SU-DHL-6 (cell line): ENCODE measurements around the gene IQCH.

Source experiments
- H2AFZ ChIP-seq: fragments of 200-600 bp; sonication (generic); 2 replicates; pipeline ENCODE4 v1.6.1; 2014; ENCODE audit warnings: low read depth, mild to moderate bottlenecking, moderate library complexity, mixed read lengths, antibody characterized with exemption, low read length; ENCODE audit not compliant: severe bottlenecking
- H3F3A ChIP-seq: fragments of 200-600 bp; shearing (Covaris generic); 2 replicates; pipeline ENCODE4 v1.6.0; 2016; ENCODE audit warnings: antibody characterized with exemption, mild to moderate bottlenecking; ENCODE audit not compliant: insufficient read depth
- H3K27ac ChIP-seq: fragments of 200-600 bp; sonication (generic); 2 replicates; pipeline ENCODE4 v1.5.1; 2016; ENCODE audit warnings: low read depth, mild to moderate bottlenecking, low read length, moderate library complexity, mixed read lengths
- H3K27me3 ChIP-seq: fragments of 200-600 bp; sonication (generic), shearing (Covaris generic); 2 replicates; pipeline ENCODE4 v1.6.0; 2014; ENCODE audit warnings: mild to moderate bottlenecking, low read length
- H3K36me3 ChIP-seq: fragments of 200-600 bp; sonication (generic); 2 replicates; pipeline ENCODE4 v1.6.1; 2014; ENCODE audit warnings: mild to moderate bottlenecking, low read length, mixed read lengths
- H3K4me2 ChIP-seq: fragments of 300-600, 200-600 bp; shearing (Covaris generic), sonication (generic); 2 replicates; pipeline ENCODE4 v1.6.0; 2014; ENCODE audit warnings: low read length, low read depth, mild to moderate bottlenecking; ENCODE audit not compliant: poor library complexity, severe bottlenecking
- H3K4me3 ChIP-seq: fragments of 200-600 bp; sonication (generic); 2 replicates; pipeline ENCODE4 v1.5.1; 2014; ENCODE audit warnings: antibody characterized with exemption, low read length, mild to moderate bottlenecking, mixed read lengths; ENCODE audit not compliant: insufficient read depth, poor library complexity, severe bottlenecking
- H3K79me2 ChIP-seq: fragments of 200-600 bp; sonication (generic); 2 replicates; pipeline ENCODE4 v1.6.1; 2014; ENCODE audit warnings: mild to moderate bottlenecking, low read length, moderate library complexity; ENCODE audit not compliant: insufficient read depth
- H3K9ac ChIP-seq: fragments of 200-600 bp; sonication (generic); 2 replicates; pipeline ENCODE4 v1.7.0; 2014; ENCODE audit warnings: mild to moderate bottlenecking, low read length
- H3K9me2 ChIP-seq: fragments of 200-600 bp; sonication (generic); replicated peaks from 2 replicates; pipeline ENCODE4 v1.6.1; 2014; ENCODE audit warnings: low read length; ENCODE audit not compliant: insufficient read depth
- H3K9me3 ChIP-seq: fragments of 200-600 bp; sonication (generic); 2 replicates; pipeline ENCODE4 v1.6.1; 2014; ENCODE audit warnings: low read length, mixed read lengths; ENCODE audit not compliant: insufficient read depth
- H4K20me1 ChIP-seq: fragments of 200-600 bp; sonication (generic); 2 replicates; pipeline ENCODE4 v1.6.1; 2014; ENCODE audit warnings: low read depth, mild to moderate bottlenecking, antibody characterized with exemption, low read length, moderate library complexity, mixed read lengths
- CTCF ChIP-seq: fragments of 200-600 bp; sonication (generic); IDR thresholded peaks from one replicate; pipeline ENCODE4 v1.5.1; 2017; ENCODE audit warnings: antibody characterized with exemption, mild to moderate bottlenecking, low read length, moderate library complexity; ENCODE audit not compliant: insufficient read depth, poor library complexity, severe bottlenecking
- EZH2phosphoT487 ChIP-seq: fragments of 200-600 bp; sonication (generic), shearing (Covaris generic); conservative IDR thresholded peaks from 2 replicates; pipeline ENCODE4 v1.6.1; 2018; ENCODE audit warnings: mild to moderate bottlenecking, antibody characterized with exemption, low read length, moderate library complexity, mixed read lengths

The IQCH gene

GRCh38 chr15:67372986-67373675 is 118.5 kb downstream of the IQCH start:
- H3K9ac ChIP-seq: no peak overlapping the region
- H3K79me2 ChIP-seq: no peaks in the 10 kb centered on the region
- H4K20me1 ChIP-seq: no peaks in the 10 kb centered on the region
- no peaks in the 10 kb centered on the region for H3K36me3 ChIP-seq
- no peak overlapping the region for H3K27ac ChIP-seq
- H3K4me3 ChIP-seq: no peak overlapping the region
- no peaks in the 10 kb centered on the region for H3F3A ChIP-seq
- H3K27me3 ChIP-seq: no peaks in the 10 kb centered on the region
- H2AFZ ChIP-seq: no peak overlapping the region
- no peaks in the 10 kb centered on the region for H3K9me2 ChIP-seq
- H3K4me2 ChIP-seq: no peak overlapping the region
- TF ChIP-seq EZH2phosphoT487 (no peak), CTCF (no peak)
- no peaks in the 10 kb centered on the region for H3K9me3 ChIP-seq

- H3K79me2 ChIP-seq: no peaks in the 10 kb centered on the region
- no peak overlapping the region for H2AFZ ChIP-seq
- no peaks in the 10 kb centered on the region for H3F3A ChIP-seq
- no peaks in the 10 kb centered on the region for H3K36me3 ChIP-seq
- H3K4me2 ChIP-seq: no peak overlapping the region
- no peaks in the 10 kb centered on the region for H4K20me1 ChIP-seq
- H3K4me3 ChIP-seq: no peak overlapping the region
- no peak for TF ChIP-seq CTCF
- TF ChIP-seq EZH2phosphoT487: no peak
- H3K9ac ChIP-seq: no peak overlapping the region
- no peak overlapping the region for H3K27ac ChIP-seq
- no peaks in the 10 kb centered on the region for H3K9me2 ChIP-seq
- H3K27me3 ChIP-seq: no peaks in the 10 kb centered on the region
- H3K9me3 ChIP-seq: no peaks in the 10 kb centered on the region
These were observed 119.4 kb downstream of the IQCH start for GRCh38 chr15:67373971-67374370.

GRCh38 chr15:67379530-67379929 is 124.9 kb downstream of the IQCH start:
- Histone ChIP-seq H3K36me3 (no peaks in the 10 kb centered on the region), H3K4me3 (no peak overlapping the region)
- no peak for TF ChIP-seq EZH2phosphoT487
- TF ChIP-seq CTCF: no peak

More at GRCh38 chr15:67379530-67379929, 124.9 kb downstream of the IQCH start:
- Histone ChIP-seq H3K4me2 (no peak overlapping the region), H3K9me3 (no peaks in the 10 kb centered on the region), H3K79me2 (no peaks in the 10 kb centered on the region), H3K9me2 (no peaks in the 10 kb centered on the region), H3K27me3 (no peaks in the 10 kb centered on the region), H2AFZ (no peak overlapping the region), H3K27ac (no peak overlapping the region), H3F3A (no peaks in the 10 kb centered on the region), H3K9ac (no peak overlapping the region), H4K20me1 (no peaks in the 10 kb centered on the region)
